ENCODE results near the gene MAST4.

MAST4 gene

GRCh38 chr5:66702426-66702825 is 106.2 kb downstream of the MAST4 start:
- no peak for DNase-seq

GRCh38 chr5:66704790-66705425 is 108.7 kb downstream of the MAST4 start:
- DNase-seq: no peak

- no peak for DNase-seq
These were observed 112.2 kb downstream of the MAST4 start for GRCh38 chr5:66708368-66708767.

- no peak for DNase-seq
These were observed 114.4 kb downstream of the MAST4 start for GRCh38 chr5:66710557-66711088.

- DNase-seq: no peak
These were observed 117.8 kb downstream of the MAST4 start for GRCh38 chr5:66713998-66714397.

GRCh38 chr5:66717455-66718373 is 121.5 kb downstream of the MAST4 start:
- no peak for DNase-seq

GRCh38 chr5:66718374-66719002 is 122.3 kb downstream of the MAST4 start:
- no peak for DNase-seq

- no peak for DNase-seq
These were observed 124.6 kb downstream of the MAST4 start for GRCh38 chr5:66720780-66721179.

GRCh38 chr5:66722686-66723085 is 126.5 kb downstream of the MAST4 start:
- no peak for DNase-seq

- no peak for DNase-seq
These were observed 128.4 kb downstream of the MAST4 start for GRCh38 chr5:66724349-66725139.

GRCh38 chr5:66727630-66728029 is 131.4 kb downstream of the MAST4 start:
- no peak for DNase-seq

- no peak for DNase-seq
These were observed 131.9 kb downstream of the MAST4 start for GRCh38 chr5:66728049-66728448.

GRCh38 chr5:66737096-66737495 is 140.9 kb downstream of the MAST4 start:
- DNase-seq: no peak

- no peak for DNase-seq
These were observed 141.9 kb downstream of the MAST4 start for GRCh38 chr5:66738136-66738535.

- no peak for DNase-seq
These were observed 142.8 kb downstream of the MAST4 start for GRCh38 chr5:66739021-66739420.

- DNase-seq: no peak
These were observed 143.8 kb downstream of the MAST4 start for GRCh38 chr5:66739951-66740350.

- DNase-seq: no peak
These were observed 145.2 kb downstream of the MAST4 start for GRCh38 chr5:66741394-66741793.

- DNase-seq: no peak
These were observed 146.1 kb downstream of the MAST4 start for GRCh38 chr5:66742083-66742895.

GRCh38 chr5:66742896-66743247 is 146.7 kb downstream of the MAST4 start:
- no peak for DNase-seq

GRCh38 chr5:66743344-66743743 is 147.2 kb downstream of the MAST4 start:
- no peak for DNase-seq

- no peak for DNase-seq
These were observed 147.8 kb downstream of the MAST4 start for GRCh38 chr5:66744040-66744439.

GRCh38 chr5:66745297-66745696 is 149.1 kb downstream of the MAST4 start:
- no peak for DNase-seq

All from CD4-positive, alpha-beta T cell treated with Interferon alpha-2 for 1 hour (primary cell).